ENCODE results near the gene SPATA33.

DNA sequence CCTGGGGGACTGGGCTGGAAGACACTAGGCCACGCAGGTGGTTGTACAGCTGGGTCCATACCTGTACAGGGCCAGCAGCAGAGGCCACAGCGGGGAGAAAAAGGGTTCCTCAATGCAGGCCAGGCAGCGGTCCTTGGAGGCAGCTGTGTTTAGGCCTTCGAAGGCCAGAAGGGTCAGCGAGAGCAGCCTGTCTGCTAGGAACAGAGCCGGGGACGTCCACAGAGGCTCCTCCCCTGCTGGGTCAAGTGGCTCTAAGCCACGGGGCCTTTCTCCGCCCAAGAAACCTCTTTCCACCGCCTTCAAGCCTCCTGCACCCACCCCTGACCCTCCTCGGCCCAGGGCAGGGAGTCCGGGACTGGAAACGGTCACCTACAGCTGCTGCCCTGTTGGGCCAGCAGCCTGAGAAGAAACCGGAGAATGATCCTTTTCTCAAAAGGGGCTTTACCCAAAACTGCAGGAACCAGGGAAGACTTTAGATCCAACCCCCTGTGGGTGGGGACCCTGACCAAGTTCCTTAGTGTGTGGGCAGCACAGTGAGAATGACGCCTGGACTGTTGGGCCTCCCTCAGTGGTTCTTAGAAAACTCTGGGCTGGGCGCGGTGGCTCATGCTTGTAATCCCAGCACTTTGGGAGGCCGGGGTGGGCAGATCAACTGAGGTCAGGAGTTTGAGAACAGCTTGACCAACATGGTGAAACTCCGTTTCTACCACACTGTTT is 52.2 kb downstream of the SPATA33 start:
- TF ChIP-seq EZH2 (IDR thresholded peaks at IDR 0.05) = no peak
- TF ChIP-seq POLR2AphosphoS5 (IDR thresholded peaks at IDR 0.05; ENCODE audit: borderline replicate concordance, low read depth, low read length) = no peak

All from SK-N-MC (cell line).